Endodermal cell (in vitro differentiated cells): ENCODE data around the gene LSP1. TPM values are rescaled to one million over a fixed set of nuclear protein-coding genes. Genes with fewer than 3 reads are reported as not detected.
A peak's percentile ranks its signal among the peaks of the same experiment; 100 is the strongest.

Experiments
- DNase-seq: peaks from one replicate; pipeline ENCODE4 v3.0.0-alpha.2; 2017
- H3K27ac ChIP-seq: 2 replicates; pipeline ENCODE4 v1.5.1; 2013; ENCODE audit warnings: mild to moderate bottlenecking, low read depth, low read length, moderate library complexity
- H3K27me3 ChIP-seq: 2 replicates; pipeline ENCODE4 v1.6.1; 2013; ENCODE audit warnings: mild to moderate bottlenecking, low read length, moderate library complexity; ENCODE audit not compliant: insufficient read depth, control insufficient read depth, poor library complexity, severe bottlenecking
- H3K36me3 ChIP-seq: 2 replicates; pipeline ENCODE4 v1.7.0; 2013; ENCODE audit warnings: mild to moderate bottlenecking, low read length, moderate library complexity; ENCODE audit not compliant: control insufficient read depth, insufficient read depth
- H3K4me1 ChIP-seq: one replicate; pipeline ENCODE4 v1.7.0; 2013; ENCODE audit warnings: low read length; ENCODE audit not compliant: control insufficient read depth, insufficient read depth
- H3K4me3 ChIP-seq: 2 replicates; pipeline ENCODE4 v1.5.1; 2013; ENCODE audit warnings: mild to moderate bottlenecking, low read length, moderate library complexity
- H3K9ac ChIP-seq: 2 replicates; pipeline ENCODE4 v1.6.1; 2013; ENCODE audit warnings: mild to moderate bottlenecking, low read length, moderate library complexity; ENCODE audit not compliant: poor library complexity, severe bottlenecking; ENCODE audit errors: extremely low read depth
- H3K9me3 ChIP-seq: 2 replicates; pipeline ENCODE4 v1.6.1; 2013; ENCODE audit warnings: mild to moderate bottlenecking, low read length, moderate library complexity; ENCODE audit not compliant: control insufficient read depth
- H3K27ac Mint-ChIP-seq: 2 replicates; pipeline ENCODE4 v1.8.0; 2020; ENCODE audit warnings: mixed read lengths
- H3K27me3 Mint-ChIP-seq: 2 replicates; pipeline ENCODE4 v1.8.0; 2021; ENCODE audit warnings: mild to moderate bottlenecking, mixed read lengths; ENCODE audit not compliant: insufficient read depth
- H3K36me3 Mint-ChIP-seq: 2 replicates; pipeline ENCODE4 v1.8.0; 2020; ENCODE audit warnings: low read depth, mixed read lengths
- H3K4me1 Mint-ChIP-seq: 2 replicates; pipeline ENCODE4 v1.8.0; 2020; ENCODE audit warnings: mixed read lengths
- H3K4me3 Mint-ChIP-seq: 2 replicates; pipeline ENCODE4 v1.8.0; 2020; ENCODE audit warnings: mild to moderate bottlenecking, moderate library complexity, mixed read lengths
- H3K9me3 Mint-ChIP-seq: 2 replicates; pipeline ENCODE4 v1.8.0; 2020; ENCODE audit warnings: mild to moderate bottlenecking, mixed read lengths
- WGBS, 2 experiments: methylation state at CpG; one replicate each; pipeline versions ENCODE4 v1.1.5 to v1.1.7; 2013; ENCODE audit warnings: missing lambda C conversion rate in 2 of 2, mixed read lengths in 1 of 2; ENCODE audit not compliant: insufficient coverage in 1 of 2, insufficient read length in 1 of 2; 5-methylcytosine and 5-hydroxymethylcytosine counted together
- total RNA-seq, 2 donors: library from RNA; stranded (reverse); fragmentation: NEBNext Ultra II Directional in 1 of 2; extraction: Animal tissue kit (Norgen Biotek cat#: 25700) in 1 of 2; gene quantifications; 2 replicates in 1 of 2; 3 replicates in 1 of 2; pipeline ENCODE4 v1.2.1, GENCODE V29; 2021
- TF ChIP-seq, protein P1 (sequence below): fragments of 200-600 bp; sonication (generic); conservative IDR thresholded peaks from 2 replicates; pipeline ENCODE4 v1.5.0; 2021; ENCODE audit warnings: antibody characterized with exemption, mild to moderate bottlenecking

LSP1 gene
- total RNA-seq, 2 donors from 2014 or later, result not detected

GRCh38 chr11:1896923-1897322 lies 44.0 kb downstream of the LSP1 start:
- Histone ChIP-seq H3K36me3 (no peaks in the 10 kb centered on the region), H3K27ac (no peak overlapping the region), H3K4me3 (peak overlapping the region; percentile 11), H3K9ac (no peak overlapping the region), H3K27me3 (no peaks in the 10 kb centered on the region), H3K4me1 (peaks cover 9% of the 10 kb centered on the region), H3K9me3 (no peaks in the 10 kb centered on the region)
- H3K27ac Mint-ChIP-seq, result no peak overlapping the region
- peak; percentile 37 for DNase-seq
- H3K9me3 Mint-ChIP-seq, result no peaks in the 10 kb centered on the region
- WGBS, 2 experiments, result 91 to 96% methylated on average over 12 of the region's 12 CpGs
- TF ChIP-seq, protein P1, sequence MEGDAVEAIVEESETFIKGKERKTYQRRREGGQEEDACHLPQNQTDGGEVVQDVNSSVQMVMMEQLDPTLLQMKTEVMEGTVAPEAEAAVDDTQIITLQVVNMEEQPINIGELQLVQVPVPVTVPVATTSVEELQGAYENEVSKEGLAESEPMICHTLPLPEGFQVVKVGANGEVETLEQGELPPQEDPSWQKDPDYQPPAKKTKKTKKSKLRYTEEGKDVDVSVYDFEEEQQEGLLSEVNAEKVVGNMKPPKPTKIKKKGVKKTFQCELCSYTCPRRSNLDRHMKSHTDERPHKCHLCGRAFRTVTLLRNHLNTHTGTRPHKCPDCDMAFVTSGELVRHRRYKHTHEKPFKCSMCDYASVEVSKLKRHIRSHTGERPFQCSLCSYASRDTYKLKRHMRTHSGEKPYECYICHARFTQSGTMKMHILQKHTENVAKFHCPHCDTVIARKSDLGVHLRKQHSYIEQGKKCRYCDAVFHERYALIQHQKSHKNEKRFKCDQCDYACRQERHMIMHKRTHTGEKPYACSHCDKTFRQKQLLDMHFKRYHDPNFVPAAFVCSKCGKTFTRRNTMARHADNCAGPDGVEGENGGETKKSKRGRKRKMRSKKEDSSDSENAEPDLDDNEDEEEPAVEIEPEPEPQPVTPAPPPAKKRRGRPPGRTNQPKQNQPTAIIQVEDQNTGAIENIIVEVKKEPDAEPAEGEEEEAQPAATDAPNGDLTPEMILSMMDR, result no peak
- peaks cover 11% of the 10 kb centered on the region for H3K4me1 Mint-ChIP-seq
- H3K27me3 Mint-ChIP-seq, result peaks cover 2% of the 10 kb centered on the region
- no peaks in the 10 kb centered on the region for H3K36me3 Mint-ChIP-seq
- H3K4me3 Mint-ChIP-seq, result no peak overlapping the region

GRCh38 chr11:1899090-1899489 lies 46.2 kb downstream of the LSP1 start:
- Mint-ChIP-seq H3K36me3 (no peaks in the 10 kb centered on the region), H3K4me1 (peaks cover 11% of the 10 kb centered on the region), H3K4me3 (no peak overlapping the region), H3K9me3 (no peaks in the 10 kb centered on the region), H3K27ac (no peak overlapping the region), H3K27me3 (peaks cover 2% of the 10 kb centered on the region)
- no peaks in the 10 kb centered on the region for H3K27me3 ChIP-seq
- TF ChIP-seq, protein P1, result no peak
- H3K27ac ChIP-seq, result no peak overlapping the region
- H3K9ac ChIP-seq, result no peak overlapping the region
- H3K36me3 ChIP-seq, result no peaks in the 10 kb centered on the region
- no peaks in the 10 kb centered on the region for H3K9me3 ChIP-seq
- 84 to 94% methylated on average over 3 to 4 of the region's 4 CpGs for WGBS, 2 experiments
- DNase-seq, result no peak
- H3K4me3 ChIP-seq, result no peak overlapping the region
- H3K4me1 ChIP-seq, result peaks cover 9% of the 10 kb centered on the region

GRCh38 chr11:1899686-1900085 lies 46.8 kb downstream of the LSP1 start:
- no peaks in the 10 kb centered on the region for H3K36me3 ChIP-seq
- H3K4me1 ChIP-seq, result peaks cover 9% of the 10 kb centered on the region
- TF ChIP-seq, protein P1, result no peak
- Mint-ChIP-seq H3K4me3 (no peak overlapping the region), H3K27ac (no peak overlapping the region), H3K9me3 (no peaks in the 10 kb centered on the region), H3K36me3 (no peaks in the 10 kb centered on the region), H3K27me3 (peaks cover 2% of the 10 kb centered on the region), H3K4me1 (peaks cover 11% of the 10 kb centered on the region)
- H3K4me3 ChIP-seq, result no peak overlapping the region
- WGBS, 2 experiments, result 86 to 95% methylated on average over 1 to 3 of the region's 5 CpGs
- DNase-seq, result no peak
- no peaks in the 10 kb centered on the region for H3K9me3 ChIP-seq
- no peak overlapping the region for H3K9ac ChIP-seq
- no peaks in the 10 kb centered on the region for H3K27me3 ChIP-seq
- H3K27ac ChIP-seq, result no peak overlapping the region
